Measurements from ENCODE around the gene NINL. TPM values are rescaled to one million over a fixed set of nuclear protein-coding genes. Genes with fewer than 3 reads are reported as not detected.
"Not testable (repeated sequence)": the region's sequence is repeated elsewhere in the genome, so short reads cannot be mapped to it uniquely, and the experiment has no call there.

Gene NINL
- polyA plus RNA-seq, 4 donors = 1.1 to 30.8 (median 5.5) TPM

- not testable (repeated sequence) for H3K4me3 ChIP-seq (ENCODE audit: low read depth in 1 of 3, low read length in 3 of 3); H3K4me1 ChIP-seq (ENCODE audit: control insufficient read depth in 3 of 3, insufficient read depth in 2 of 3, low read depth in 1 of 3, low read length in 2 of 3); DNase-seq; H3K27me3 ChIP-seq (ENCODE audit: control insufficient read depth in 3 of 3, insufficient read depth in 3 of 3, low read length in 3 of 3); H3K27ac ChIP-seq (ENCODE audit: low read depth in 1 of 3, low read length in 2 of 3); H3K36me3 ChIP-seq (ENCODE audit: control insufficient read depth in 3 of 3, insufficient read depth in 2 of 3, low read depth in 1 of 3, low read length in 3 of 3); H3K9me3 ChIP-seq (ENCODE audit: control insufficient read depth in 2 of 2, insufficient read depth in 1 of 2, low read depth in 1 of 2, low read length in 1 of 2); FAIRE-seq
- WGBS, 3 donors = 87 to 98% (median 92%) methylated on average over 7 to 9 of the region's 9 CpGs
These were observed 17.6 kb upstream of the NINL start for GRCh38 chr20:25602914-25603309.

GRCh38 chr20:25602191-25602913 lies 17.0 kb upstream of the NINL start:
- not testable (repeated sequence) for H3K4me1 ChIP-seq (ENCODE audit: control insufficient read depth in 3 of 3, insufficient read depth in 2 of 3, low read depth in 1 of 3, low read length in 2 of 3)

GRCh38 chr20:25601659-25602058 lies 16.3 kb upstream of the NINL start:
- no peak overlapping the region for H3K27ac ChIP-seq (ENCODE audit: low read depth in 1 of 3, low read length in 2 of 3)
- DNase-seq = no peak
- no peaks in the 10 kb centered on the region for H3K27me3 ChIP-seq (ENCODE audit: control insufficient read depth in 3 of 3, insufficient read depth in 3 of 3, low read length in 3 of 3)
- FAIRE-seq = no peak
- no peaks in the 10 kb centered on the region for H3K9me3 ChIP-seq (ENCODE audit: control insufficient read depth in 2 of 2, insufficient read depth in 1 of 2, low read depth in 1 of 2, low read length in 1 of 2)
- H3K4me3 ChIP-seq (ENCODE audit: low read depth in 1 of 3, low read length in 3 of 3) = no peak overlapping the region
- no peaks in the 10 kb centered on the region for H3K4me1 ChIP-seq (ENCODE audit: control insufficient read depth in 3 of 3, insufficient read depth in 2 of 3, low read depth in 1 of 3, low read length in 2 of 3)
- 70 to 77% (median 73%) methylated on average over 2 of the region's 2 CpGs for WGBS, 3 donors
- no peaks in the 10 kb centered on the region for H3K36me3 ChIP-seq (ENCODE audit: control insufficient read depth in 3 of 3, insufficient read depth in 2 of 3, low read depth in 1 of 3, low read length in 3 of 3)

More at GRCh38 chr20:25602191-25602913, 17.0 kb upstream of the NINL start:
- not testable (repeated sequence) for H3K4me3 ChIP-seq (ENCODE audit: low read depth in 1 of 3, low read length in 3 of 3); H3K27me3 ChIP-seq (ENCODE audit: control insufficient read depth in 3 of 3, insufficient read depth in 3 of 3, low read length in 3 of 3); H3K9me3 ChIP-seq (ENCODE audit: control insufficient read depth in 2 of 2, insufficient read depth in 1 of 2, low read depth in 1 of 2, low read length in 1 of 2); H3K36me3 ChIP-seq (ENCODE audit: control insufficient read depth in 3 of 3, insufficient read depth in 2 of 3, low read depth in 1 of 3, low read length in 3 of 3); H3K27ac ChIP-seq (ENCODE audit: low read depth in 1 of 3, low read length in 2 of 3); FAIRE-seq; DNase-seq
- 96 to 97% (median 97%) methylated on average over 27 to 39 of the region's 39 CpGs for WGBS, 3 donors

GRCh38 chr20:25600632-25601031 lies 15.3 kb upstream of the NINL start:
- no peak overlapping the region for H3K27ac ChIP-seq (ENCODE audit: low read depth in 1 of 3, low read length in 2 of 3)
- H3K4me1 ChIP-seq (ENCODE audit: control insufficient read depth in 3 of 3, insufficient read depth in 2 of 3, low read depth in 1 of 3, low read length in 2 of 3) = no peaks in the 10 kb centered on the region
- no peak for DNase-seq
- H3K36me3 ChIP-seq (ENCODE audit: control insufficient read depth in 3 of 3, insufficient read depth in 2 of 3, low read depth in 1 of 3, low read length in 3 of 3) = no peaks in the 10 kb centered on the region
- no peaks in the 10 kb centered on the region for H3K9me3 ChIP-seq (ENCODE audit: control insufficient read depth in 2 of 2, insufficient read depth in 1 of 2, low read depth in 1 of 2, low read length in 1 of 2)
- H3K4me3 ChIP-seq (ENCODE audit: low read depth in 1 of 3, low read length in 3 of 3) = no peak overlapping the region
- WGBS, 3 donors = 71 to 73% (median 72%) methylated on average over 10 of the region's 10 CpGs
- H3K27me3 ChIP-seq (ENCODE audit: control insufficient read depth in 3 of 3, insufficient read depth in 3 of 3, low read length in 3 of 3) = no peaks in the 10 kb centered on the region
- no peak for FAIRE-seq

GRCh38 chr20:25592135-25592852 lies 7.0 kb upstream of the NINL start:
- H3K4me1 ChIP-seq (ENCODE audit: control insufficient read depth in 3 of 3, insufficient read depth in 2 of 3, low read depth in 1 of 3, low read length in 2 of 3) = no peaks in the 10 kb centered on the region
- no peaks in the 10 kb centered on the region for H3K27me3 ChIP-seq (ENCODE audit: control insufficient read depth in 3 of 3, insufficient read depth in 3 of 3, low read length in 3 of 3)
- H3K27ac ChIP-seq (ENCODE audit: low read depth in 1 of 3, low read length in 2 of 3) = no peak overlapping the region
- no peaks in the 10 kb centered on the region for H3K9me3 ChIP-seq (ENCODE audit: control insufficient read depth in 2 of 2, insufficient read depth in 1 of 2, low read depth in 1 of 2, low read length in 1 of 2)
- DNase-seq (no peak), FAIRE-seq (peak; percentile 44)
- H3K4me3 ChIP-seq (ENCODE audit: low read depth in 1 of 3, low read length in 3 of 3) = no peak overlapping the region
- H3K36me3 ChIP-seq (ENCODE audit: control insufficient read depth in 3 of 3, insufficient read depth in 2 of 3, low read depth in 1 of 3, low read length in 3 of 3) = no peaks in the 10 kb centered on the region
- WGBS, 3 donors = 57 to 70% (median 57%) methylated on average over 9 of the region's 9 CpGs

GRCh38 chr20:25590778-25591177 lies 5.4 kb upstream of the NINL start:
- H3K4me3 ChIP-seq (ENCODE audit: low read depth in 1 of 3, low read length in 3 of 3); H3K27me3 ChIP-seq (ENCODE audit: control insufficient read depth in 3 of 3, insufficient read depth in 3 of 3, low read length in 3 of 3); H3K27ac ChIP-seq (ENCODE audit: low read depth in 1 of 3, low read length in 2 of 3); DNase-seq; H3K36me3 ChIP-seq (ENCODE audit: control insufficient read depth in 3 of 3, insufficient read depth in 2 of 3, low read depth in 1 of 3, low read length in 3 of 3); H3K4me1 ChIP-seq (ENCODE audit: control insufficient read depth in 3 of 3, insufficient read depth in 2 of 3, low read depth in 1 of 3, low read length in 2 of 3); FAIRE-seq; H3K9me3 ChIP-seq (ENCODE audit: control insufficient read depth in 2 of 2, insufficient read depth in 1 of 2, low read depth in 1 of 2, low read length in 1 of 2): not testable (repeated sequence)
- WGBS, 3 donors = 67 to 87% (median 79%) methylated on average over 4 of the region's 4 CpGs

GRCh38 chr20:25588491-25588890 lies 3.2 kb upstream of the NINL start:
- H3K27ac ChIP-seq (ENCODE audit: low read depth in 1 of 3, low read length in 2 of 3) = no peak overlapping the region
- WGBS, 3 donors = 92 to 96% (median 93%) methylated on average over 7 of the region's 7 CpGs
- H3K27me3 ChIP-seq (ENCODE audit: control insufficient read depth in 3 of 3, insufficient read depth in 3 of 3, low read length in 3 of 3) = no peaks in the 10 kb centered on the region
- no peak overlapping the region for H3K4me3 ChIP-seq (ENCODE audit: low read depth in 1 of 3, low read length in 3 of 3)
- no peaks in the 10 kb centered on the region for H3K36me3 ChIP-seq (ENCODE audit: control insufficient read depth in 3 of 3, insufficient read depth in 2 of 3, low read depth in 1 of 3, low read length in 3 of 3)
- H3K4me1 ChIP-seq (ENCODE audit: control insufficient read depth in 3 of 3, insufficient read depth in 2 of 3, low read depth in 1 of 3, low read length in 2 of 3) = no peaks in the 10 kb centered on the region
- no peaks in the 10 kb centered on the region for H3K9me3 ChIP-seq (ENCODE audit: control insufficient read depth in 2 of 2, insufficient read depth in 1 of 2, low read depth in 1 of 2, low read length in 1 of 2)
- FAIRE-seq (no peak), DNase-seq (no peak)

GRCh38 chr20:25587536-25587935 lies 2.2 kb upstream of the NINL start:
- no peaks in the 10 kb centered on the region for H3K9me3 ChIP-seq (ENCODE audit: control insufficient read depth in 2 of 2, insufficient read depth in 1 of 2, low read depth in 1 of 2, low read length in 1 of 2)
- FAIRE-seq = no peak
- no peaks in the 10 kb centered on the region for H3K27me3 ChIP-seq (ENCODE audit: control insufficient read depth in 3 of 3, insufficient read depth in 3 of 3, low read length in 3 of 3)
- H3K4me1 ChIP-seq (ENCODE audit: control insufficient read depth in 3 of 3, insufficient read depth in 2 of 3, low read depth in 1 of 3, low read length in 2 of 3) = no peaks in the 10 kb centered on the region
- no peak for DNase-seq
- H3K36me3 ChIP-seq (ENCODE audit: control insufficient read depth in 3 of 3, insufficient read depth in 2 of 3, low read depth in 1 of 3, low read length in 3 of 3) = no peaks in the 10 kb centered on the region
- H3K4me3 ChIP-seq (ENCODE audit: low read depth in 1 of 3, low read length in 3 of 3) = no peak overlapping the region
- 81 to 85% (median 82%) methylated on average over 5 of the region's 5 CpGs for WGBS, 3 donors
- no peak overlapping the region for H3K27ac ChIP-seq (ENCODE audit: low read depth in 1 of 3, low read length in 2 of 3)

Measured in small intestine (tissue), 7 donors.